ENCODE measurements around the gene KHDRBS2. TPM values are rescaled to one million over a fixed set of nuclear protein-coding genes. Genes with fewer than 3 reads are reported as not detected.
"Not testable (repeated sequence)": the region's sequence is repeated elsewhere in the genome, so short reads cannot be mapped to it uniquely, and the experiment has no call there.

KHDRBS2 gene
- total and polyA plus RNA-seq, 2 donors (not counting 1 experiment from before 2014, with no cell fraction given): 8.9 to 9.4 TPM

DNA sequence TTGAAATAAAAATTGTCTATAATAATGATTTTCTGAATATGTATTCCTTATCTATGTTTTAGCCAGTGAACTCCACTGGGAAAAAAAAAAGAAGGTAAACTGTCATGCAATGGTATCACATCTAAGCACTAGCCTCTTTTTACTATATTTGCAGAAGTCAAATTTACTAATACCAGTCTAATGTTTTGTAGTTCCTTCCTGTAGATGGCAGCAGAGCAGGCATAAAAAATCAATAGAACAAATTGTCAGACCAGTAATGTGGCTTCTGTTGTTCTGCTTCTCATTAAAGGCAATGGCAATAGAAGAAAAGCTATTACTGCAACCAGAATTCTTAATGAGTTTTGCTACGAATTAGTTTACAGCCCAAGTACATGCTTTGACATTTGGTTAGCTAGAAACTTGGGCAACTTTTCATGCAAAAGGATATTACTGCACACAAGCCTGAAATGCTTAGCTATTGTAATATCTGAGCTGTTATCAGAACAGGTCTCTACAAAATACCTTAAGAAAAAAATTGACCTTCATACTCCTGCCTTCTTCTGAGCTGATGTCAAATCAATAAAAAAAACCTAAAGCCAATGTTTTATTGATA, 476.9 kb downstream of the KHDRBS2 start:
- Histone ChIP-seq H3K9me3 (ENCODE audit: control extremely low read depth in 1 of 3, control insufficient read depth in 2 of 3, insufficient read depth in 1 of 3, low read length in 2 of 3) (peaks cover 0 to 7% (median 1%) of the 10 kb centered on the region in 3 donors), H3K36me3 (replicated peaks in 1 of 2; ENCODE audit: control extremely low read depth in 1 of 2, control insufficient read depth in 1 of 2, extremely low read depth in 1 of 2, insufficient read depth in 2 of 2, low read length in 1 of 2) (no peaks in the 10 kb centered on the region), H3K27ac (ENCODE audit: low read length in 2 of 2) (no peak overlapping the region), H4K20me1 (ENCODE audit: control insufficient read depth, insufficient read depth, low read length, poor library complexity, severe bottlenecking) (no peaks in the 10 kb centered on the region), H3K79me2 (ENCODE audit: control insufficient read depth, insufficient read depth, low read length) (no peaks in the 10 kb centered on the region), H3K9ac (ENCODE audit: low read length) (no peak overlapping the region), H3K27me3 (replicated peaks in 1 of 4; ENCODE audit: control extremely low read depth in 1 of 4, control insufficient read depth in 3 of 4, insufficient read depth in 4 of 4, low read length in 3 of 4) (no peaks in the 10 kb centered on the region), H3K4me2 (replicated peaks; ENCODE audit: low read depth, low read length, poor library complexity, severe bottlenecking) (no peak overlapping the region), H2AFZ (ENCODE audit: insufficient read depth, low read depth, low read length, poor library complexity, severe bottlenecking) (no peak overlapping the region), H3K4me3 (ENCODE audit: control extremely low read depth in 1 of 5, extremely low read depth in 1 of 5, insufficient read depth in 1 of 5, low read depth in 2 of 5, low read length in 4 of 5) (no peak overlapping the region), H3K4me1 (ENCODE audit: control insufficient read depth in 2 of 2, insufficient read depth in 2 of 2, low read length in 2 of 2) (no peaks in the 10 kb centered on the region)
- intact Hi-C loops (cut with micrococcal nuclease): loop anchor here (1.0 to 5.0 kb wide), 3 partner anchors 341 to 1083 kb away; no protein-coding TSS in a partner anchor
- Mint-ChIP-seq H3K4me3 (no peak overlapping the region), H3K27ac (no peak overlapping the region), H3K4me1 (no peaks in the 10 kb centered on the region), H3K27me3 (no peaks in the 10 kb centered on the region), H3K9me3 (ENCODE audit: insufficient read depth) (peaks cover 9% of the 10 kb centered on the region)
- ChIA-PET POLR2A (no interaction called here), CTCF (interaction anchor here (0.8 to 4.3 kb wide), 20 partner anchors 8 to 1471 kb away, joined by 3 to 57 read pairs (median 4); partner anchors contain the start of gene KHDRBS2)
- no peak for TF ChIP-seq EZH2 (IDR thresholded peaks at IDR 0.05; ENCODE audit: borderline replicate concordance, insufficient read depth, low read depth, low read length, poor library complexity, severe bottlenecking)
- TF ChIP-seq, protein P1, sequence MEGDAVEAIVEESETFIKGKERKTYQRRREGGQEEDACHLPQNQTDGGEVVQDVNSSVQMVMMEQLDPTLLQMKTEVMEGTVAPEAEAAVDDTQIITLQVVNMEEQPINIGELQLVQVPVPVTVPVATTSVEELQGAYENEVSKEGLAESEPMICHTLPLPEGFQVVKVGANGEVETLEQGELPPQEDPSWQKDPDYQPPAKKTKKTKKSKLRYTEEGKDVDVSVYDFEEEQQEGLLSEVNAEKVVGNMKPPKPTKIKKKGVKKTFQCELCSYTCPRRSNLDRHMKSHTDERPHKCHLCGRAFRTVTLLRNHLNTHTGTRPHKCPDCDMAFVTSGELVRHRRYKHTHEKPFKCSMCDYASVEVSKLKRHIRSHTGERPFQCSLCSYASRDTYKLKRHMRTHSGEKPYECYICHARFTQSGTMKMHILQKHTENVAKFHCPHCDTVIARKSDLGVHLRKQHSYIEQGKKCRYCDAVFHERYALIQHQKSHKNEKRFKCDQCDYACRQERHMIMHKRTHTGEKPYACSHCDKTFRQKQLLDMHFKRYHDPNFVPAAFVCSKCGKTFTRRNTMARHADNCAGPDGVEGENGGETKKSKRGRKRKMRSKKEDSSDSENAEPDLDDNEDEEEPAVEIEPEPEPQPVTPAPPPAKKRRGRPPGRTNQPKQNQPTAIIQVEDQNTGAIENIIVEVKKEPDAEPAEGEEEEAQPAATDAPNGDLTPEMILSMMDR (IDR thresholded peaks at IDR 0.05): peak; percentile 72
- ATAC-seq (ENCODE audit: low read depth) (peak; percentile 33), DNase-seq (peak; percentile 60)
- WGBS (ENCODE audit: insufficient coverage): no CpG with 5 or more reads among the region's 1 CpG

DNA sequence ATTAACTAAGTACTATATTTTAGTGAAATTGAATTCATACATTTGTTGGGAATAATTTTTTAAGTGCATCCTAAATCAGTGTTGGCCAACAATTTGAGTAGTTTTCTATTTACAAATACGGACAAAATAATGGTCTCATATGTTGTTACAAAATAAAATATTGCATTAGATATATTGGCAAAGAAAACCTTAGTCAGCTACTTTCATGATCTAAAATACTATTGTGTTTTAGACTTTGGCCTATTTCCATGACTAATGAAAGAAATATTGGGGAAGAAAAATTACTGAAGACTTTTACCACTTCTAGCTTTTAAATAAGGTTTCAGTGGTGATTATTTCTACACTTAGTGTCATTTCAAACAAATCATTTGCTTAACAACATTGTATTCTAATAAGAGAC, 498.0 kb downstream of the KHDRBS2 start:
- H3K4me3 Mint-ChIP-seq: no peak overlapping the region
- no peaks in the 10 kb centered on the region for H3K4me1 Mint-ChIP-seq
- Histone ChIP-seq H3K9me3 (ENCODE audit: control extremely low read depth in 1 of 3, control insufficient read depth in 2 of 3, insufficient read depth in 1 of 3, low read length in 2 of 3) (no peaks in the 10 kb centered on the region), H3K4me1 (ENCODE audit: control insufficient read depth in 2 of 2, insufficient read depth in 2 of 2, low read length in 2 of 2) (no peaks in the 10 kb centered on the region), H3K9ac (ENCODE audit: low read length) (no peak overlapping the region), H3K27ac (ENCODE audit: low read length in 2 of 2) (no peak overlapping the region), H3K79me2 (ENCODE audit: control insufficient read depth, insufficient read depth, low read length) (no peaks in the 10 kb centered on the region), H2AFZ (ENCODE audit: insufficient read depth, low read depth, low read length, poor library complexity, severe bottlenecking) (no peak overlapping the region), H4K20me1 (ENCODE audit: control insufficient read depth, insufficient read depth, low read length, poor library complexity, severe bottlenecking) (no peaks in the 10 kb centered on the region), H3K36me3 (replicated peaks in 1 of 2; ENCODE audit: control extremely low read depth in 1 of 2, control insufficient read depth in 1 of 2, extremely low read depth in 1 of 2, insufficient read depth in 2 of 2, low read length in 1 of 2) (no peaks in the 10 kb centered on the region), H3K4me3 (ENCODE audit: control extremely low read depth in 1 of 5, extremely low read depth in 1 of 5, insufficient read depth in 1 of 5, low read depth in 2 of 5, low read length in 4 of 5) (no peak overlapping the region), H3K4me2 (replicated peaks; ENCODE audit: low read depth, low read length, poor library complexity, severe bottlenecking) (no peak overlapping the region), H3K27me3 (replicated peaks in 1 of 4; ENCODE audit: control extremely low read depth in 1 of 4, control insufficient read depth in 3 of 4, insufficient read depth in 4 of 4, low read length in 3 of 4) (no peaks in the 10 kb centered on the region)
- DNase-seq (no peak), ATAC-seq (ENCODE audit: low read depth) (no peak)
- no CpG with 5 or more reads among the region's 1 CpG for WGBS (ENCODE audit: insufficient coverage)
- TF ChIP-seq EZH2 (IDR thresholded peaks at IDR 0.05; ENCODE audit: borderline replicate concordance, insufficient read depth, low read depth, low read length, poor library complexity, severe bottlenecking): no peak
- TF ChIP-seq, protein P1 (IDR thresholded peaks at IDR 0.05): no peak
- intact Hi-C loops (cut with micrococcal nuclease): no loop called here
- ChIA-PET POLR2A (no interaction called here), CTCF (no interaction called here)
- H3K27ac Mint-ChIP-seq: no peak overlapping the region
- H3K27me3 Mint-ChIP-seq: no peaks in the 10 kb centered on the region
- no peaks in the 10 kb centered on the region for H3K9me3 Mint-ChIP-seq (ENCODE audit: insufficient read depth)

DNA sequence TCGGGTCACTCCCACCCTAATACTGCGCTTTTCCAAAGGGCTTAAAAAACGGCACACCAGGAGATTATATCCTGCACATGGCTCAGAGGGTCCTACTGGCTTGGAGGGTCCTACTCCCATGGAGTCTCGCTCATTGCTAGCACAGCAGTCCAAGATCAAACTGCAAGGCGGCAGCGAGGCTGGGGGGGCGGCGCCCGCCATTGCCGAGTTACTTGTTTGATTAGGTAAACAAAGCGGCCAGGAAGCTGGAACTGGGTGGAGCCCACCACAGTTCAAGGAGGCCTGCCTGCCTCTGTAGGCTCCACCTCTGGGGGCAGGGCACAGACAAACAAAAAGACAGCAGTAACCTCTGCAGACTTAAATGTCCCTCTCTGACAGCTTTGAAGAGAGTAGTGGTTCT, 516.6 kb downstream of the KHDRBS2 start:
- WGBS (ENCODE audit: insufficient coverage): 96% methylated on average over 3 of the region's 11 CpGs
- H3K79me2 ChIP-seq (ENCODE audit: control insufficient read depth, insufficient read depth, low read length); H3K36me3 ChIP-seq (replicated peaks in 1 of 2; ENCODE audit: control extremely low read depth in 1 of 2, control insufficient read depth in 1 of 2, extremely low read depth in 1 of 2, insufficient read depth in 2 of 2, low read length in 1 of 2); H3K4me1 ChIP-seq (ENCODE audit: control insufficient read depth in 2 of 2, insufficient read depth in 2 of 2, low read length in 2 of 2); H3K4me3 Mint-ChIP-seq; H2AFZ ChIP-seq (ENCODE audit: insufficient read depth, low read depth, low read length, poor library complexity, severe bottlenecking); H4K20me1 ChIP-seq (ENCODE audit: control insufficient read depth, insufficient read depth, low read length, poor library complexity, severe bottlenecking); H3K9ac ChIP-seq (ENCODE audit: low read length); H3K9me3 Mint-ChIP-seq (ENCODE audit: insufficient read depth); H3K27me3 Mint-ChIP-seq; H3K27ac Mint-ChIP-seq; H3K27me3 ChIP-seq (replicated peaks in 1 of 4; ENCODE audit: control extremely low read depth in 1 of 4, control insufficient read depth in 3 of 4, insufficient read depth in 4 of 4, low read length in 3 of 4); CTCF ChIA-PET; POLR2A ChIA-PET; H3K4me3 ChIP-seq (ENCODE audit: control extremely low read depth in 1 of 5, extremely low read depth in 1 of 5, insufficient read depth in 1 of 5, low read depth in 2 of 5, low read length in 4 of 5); intact Hi-C loops (cut with micrococcal nuclease); H3K4me2 ChIP-seq (replicated peaks; ENCODE audit: low read depth, low read length, poor library complexity, severe bottlenecking); H3K27ac ChIP-seq (ENCODE audit: low read length in 2 of 2); DNase-seq; H3K4me1 Mint-ChIP-seq; ATAC-seq (ENCODE audit: low read depth): not testable (repeated sequence)
- H3K9me3 ChIP-seq (ENCODE audit: control extremely low read depth in 1 of 3, control insufficient read depth in 2 of 3, insufficient read depth in 1 of 3, low read length in 2 of 3): peaks cover 0 to 11% (median 0%) of the 10 kb centered on the region in 3 donors
